ENCODE results near the gene LCN12. TPM values are rescaled to one million over a fixed set of nuclear protein-coding genes. Genes with fewer than 3 reads are reported as not detected.
A peak's percentile ranks its signal among the peaks of the same experiment; 100 is the strongest.

Gene LCN12
- total RNA-seq, 6 experiments from 2014 or later = 2.7 to 36.4 (median 20.3) TPM

DNA sequence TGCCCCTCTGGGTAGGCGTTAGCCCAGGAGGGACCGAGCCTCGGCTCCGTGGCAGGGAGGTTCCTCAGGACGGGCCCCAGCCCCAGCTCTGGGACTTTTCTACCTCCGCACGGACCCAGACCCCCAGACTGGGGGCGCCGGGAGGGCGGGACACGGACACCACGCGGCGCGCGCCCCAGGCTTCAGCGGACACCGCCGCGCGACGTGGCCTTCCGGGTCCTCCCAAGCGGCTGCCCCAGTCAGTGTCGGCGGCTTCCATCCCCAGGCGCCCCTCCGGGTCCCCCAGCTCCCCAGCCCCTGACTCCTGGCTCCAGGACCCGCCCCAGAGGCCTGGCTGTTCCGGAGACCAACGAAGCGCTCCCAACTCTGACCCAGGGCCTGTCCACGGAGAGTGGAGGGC lies 33.8 kb downstream of the LCN12 start:
- TF ChIP-seq POLR2A (IDR thresholded peaks at IDR 0.05) = no peak
- TF ChIP-seq CTCF (IDR thresholded peaks at IDR 0.05) = no peak
- ATAC-seq (no peak), DNase-seq (no peak)
- Histone ChIP-seq H3K4me3 (no peak overlapping the region), H3K27me3 (no peaks in the 10 kb centered on the region), H3K9me3 (no peaks in the 10 kb centered on the region), H3K4me1 (no peaks in the 10 kb centered on the region), H3K36me3 (no peaks in the 10 kb centered on the region), H3K27ac (no peak overlapping the region)
- intact Hi-C loops (cut with DNase I) = no loop called here
- WGBS (ENCODE audit: insufficient coverage, low coverage, low lambda C conversion rate, missing lambda C conversion rate) = 35% methylated on average over 22 of the region's 33 CpGs

- Histone ChIP-seq H3K36me3 (no peaks in the 10 kb centered on the region), H3K9me3 (no peaks in the 10 kb centered on the region), H3K4me1 (peaks cover 0 to 7% (median 3%) of the 10 kb centered on the region in 4 donors), H3K4me3 (no peak overlapping the region), H3K27ac (no peak overlapping the region), H3K27me3 (no peaks in the 10 kb centered on the region)
- ATAC-seq (no peak), DNase-seq (no peak)
- intact Hi-C loops (cut with DNase I) = no loop called here
- TF ChIP-seq CTCF (IDR thresholded peaks at IDR 0.05) = no peak
- no peak for TF ChIP-seq POLR2A (IDR thresholded peaks at IDR 0.05)
- 100% methylated on average over 1 of the region's 4 CpGs for WGBS (ENCODE audit: insufficient coverage, low coverage, low lambda C conversion rate, missing lambda C conversion rate)
Measured at GRCh38 chr9:136988872-136989271, 36.8 kb downstream of the LCN12 start.

GRCh38 chr9:136990242-136990911 lies 38.3 kb downstream of the LCN12 start:
- no peak for DNase-seq
- H3K27ac ChIP-seq = no peak overlapping the region

GRCh38 chr9:136991993-136992818 lies 40.1 kb downstream of the LCN12 start, which contains the start of gene PAXX:
Gene PAXX (plus strand): TSS chr9:136992422. CDS start chr9:136992444, 22 bp downstream.
- Histone ChIP-seq H3K36me3 (no peaks in the 10 kb centered on the region), H3K4me1 (peaks cover 0 to 14% (median 5%) of the 10 kb centered on the region in 4 donors), H3K27me3 (no peaks in the 10 kb centered on the region), H3K27ac (peak within 1 kb of the TSS in 2 of 3 donors; percentile 63 to 69), H3K9me3 (no peaks in the 10 kb centered on the region), H3K4me3 (peak within 1 kb of the TSS; percentile 66 to 86 (median 77))
- DNase-seq (peak; percentile 95 to 96 (median 95)), ATAC-seq (peak; percentile 92 to 97 (median 94))
- WGBS (ENCODE audit: insufficient coverage, low coverage, low lambda C conversion rate, missing lambda C conversion rate) = no CpG with 5 or more reads among the region's 92 CpGs
- intact Hi-C loops (cut with DNase I) = no loop called here
- TF ChIP-seq CTCF (IDR thresholded peaks at IDR 0.05) (no peak), POLR2A (IDR thresholded peaks at IDR 0.05) (peak; percentile 40)

More at GRCh38 chr9:136990242-136990911, 38.3 kb downstream of the LCN12 start:
- ATAC-seq = no peak
- WGBS (ENCODE audit: insufficient coverage, low coverage, low lambda C conversion rate, missing lambda C conversion rate) = 72% methylated on average over 8 of the region's 10 CpGs
- TF ChIP-seq CTCF (IDR thresholded peaks at IDR 0.05) (no peak), POLR2A (IDR thresholded peaks at IDR 0.05) (no peak)
- H3K36me3 ChIP-seq = no peaks in the 10 kb centered on the region
- no peaks in the 10 kb centered on the region for H3K27me3 ChIP-seq
- intact Hi-C loops (cut with DNase I) = no loop called here
- peaks cover 0 to 14% (median 4%) of the 10 kb centered on the region in 4 donors for H3K4me1 ChIP-seq
- H3K9me3 ChIP-seq = no peaks in the 10 kb centered on the region
- H3K4me3 ChIP-seq = no peak overlapping the region

Measured in right lobe of liver (tissue), 6 donors.